Retinal pigment epithelial cell (primary cell): ENCODE data around the gene KLK6.
"Not testable (repeated sequence)": the region's sequence is repeated elsewhere in the genome, so short reads cannot be mapped to it uniquely, and the experiment has no call there.

Experiments
- DNase-seq: peaks from one replicate; pipeline ENCODE4 v3.0.0-alpha.2; 2010; ENCODE audit warnings: low read depth
- H3K4me3 ChIP-seq: 2 replicates; pipeline ENCODE4 v1.5.1; 2011; ENCODE audit warnings: mild to moderate bottlenecking, low read length, control low read depth, moderate library complexity
- CTCF ChIP-seq: conservative IDR thresholded peaks from 2 replicates; pipeline ENCODE4 v1.5.1; 2011; ENCODE audit warnings: low read depth, low read length, control low read depth, inconsistent platforms

KLK6 gene

GRCh38 chr19:50978772-50979390, 9.5 kb upstream of the KLK6 start:
- H3K4me3 ChIP-seq, result no peak overlapping the region
- DNase-seq, result no peak
- TF ChIP-seq CTCF, result no peak

- TF ChIP-seq CTCF, result no peak
- no peak for DNase-seq
- H3K4me3 ChIP-seq, result no peak overlapping the region
These were observed 8.2 kb upstream of the KLK6 start for GRCh38 chr19:50977626-50978025.

GRCh38 chr19:50975766-50976165, 6.4 kb upstream of the KLK6 start:
- no peak overlapping the region for H3K4me3 ChIP-seq
- no peak for DNase-seq
- no peak for TF ChIP-seq CTCF

- DNase-seq, result no peak
- no peak for TF ChIP-seq CTCF
- no peak overlapping the region for H3K4me3 ChIP-seq
These were observed 5.5 kb upstream of the KLK6 start for GRCh38 chr19:50974702-50975556.

GRCh38 chr19:50972795-50973376, 3.5 kb upstream of the KLK6 start:
- no peak for TF ChIP-seq CTCF
- H3K4me3 ChIP-seq, result no peak overlapping the region
- no peak for DNase-seq

GRCh38 chr19:50969810-50970209, 419 bp upstream of the KLK6 start:
- DNase-seq, H3K4me3 ChIP-seq: not testable (repeated sequence)

- no peak for TF ChIP-seq CTCF
- H3K4me3 ChIP-seq, result no peak overlapping the region
- DNase-seq, result no peak
These were observed 527 bp downstream of the KLK6 start for GRCh38 chr19:50968716-50969412.
